HepG2 (cell line): ENCODE measurements around the gene SIRT5. TPM values are rescaled to one million over a fixed set of nuclear protein-coding genes. Genes with fewer than 3 reads are reported as not detected.

Experiments used
- ARNT ChIP-seq: fragments of 450-650 bp; IDR thresholded peaks from 2 replicates; pipeline ENCODE4 v1.6.1; 2017
- JUNB ChIP-seq: sonication (generic); formaldehyde crosslinking; IDR thresholded peaks from 2 replicates; pipeline ENCODE4 v1.8.0; 2022; ENCODE audit warnings: missing genetic modification reagents, mild to moderate bottlenecking, borderline replicate concordance
- KAT7 ChIP-seq: IDR thresholded peaks from 2 replicates; pipeline ENCODE4 v1.6.1; 2018; ENCODE audit warnings: borderline replicate concordance, missing compliant biosample characterization
- SMAD9 ChIP-seq: sonication (generic); formaldehyde crosslinking; IDR thresholded peaks from 2 replicates; pipeline ENCODE4 v1.5.1; 2020; ENCODE audit warnings: mild to moderate bottlenecking, missing genetic modification reagents
- ZMYM2 ChIP-seq: sonication (generic); formaldehyde crosslinking; IDR thresholded peaks from 2 replicates; pipeline ENCODE4 v1.8.0; 2022; ENCODE audit warnings: mild to moderate bottlenecking, missing genetic modification reagents
- ZNF20 ChIP-seq: sonication (generic); formaldehyde crosslinking; IDR thresholded peaks from 2 replicates; pipeline ENCODE4 v1.4.0; 2020; ENCODE audit warnings: mild to moderate bottlenecking, moderate library complexity, missing genetic modification reagents
- ZNF652 ChIP-seq: IDR thresholded peaks from 2 replicates; pipeline ENCODE4 v1.6.1; 2016; ENCODE audit warnings: low read depth, borderline replicate concordance
- polyA plus RNA-seq, 8 experiments: library from polyadenylated mRNA; depleted of rRNA in 3 of 8; stranded (reverse) in 7 of 8; unstranded in 1 of 8; fragments of >200 nt; fragmentation: Illumina TruSeq in 4 of 8; extraction: Trizol in 4 of 8; gene quantifications; 2 replicates each; pipeline versions ENCODE4 v1.2.1 to v1.2.3, GENCODE V29; 2011 to 2016; ENCODE audit warnings: low read depth in 4 of 8, missing spikeins in 1 of 8, mixed read lengths in 1 of 8; ENCODE audit not compliant: insufficient read depth in 1 of 8
- total RNA-seq, 5 experiments: library from RNA; depleted of rRNA; stranded (reverse); fragments of >200 nt; fragmentation: Illumina TruSeq; extraction: Trizol; gene quantifications; 2 replicates each; pipeline ENCODE4 v1.2.3, GENCODE V29; 2016; ENCODE audit warnings: low read depth in 1 of 5
- TF ChIP-seq, protein P1 (sequence below): sonication (generic); formaldehyde crosslinking; IDR thresholded peaks from 2 replicates; pipeline ENCODE4 v1.4.0; 2020; ENCODE audit warnings: missing genetic modification reagents, borderline replicate concordance
- TF ChIP-seq, protein P2 (sequence below): sonication (generic); formaldehyde crosslinking; IDR thresholded peaks from 2 replicates; pipeline ENCODE4 v1.4.0; 2020; ENCODE audit warnings: missing genetic modification reagents
- TF ChIP-seq, protein P3 (sequence below): sonication (generic); formaldehyde crosslinking; IDR thresholded peaks from 2 replicates; pipeline ENCODE4 v1.9.0; 2021; ENCODE audit warnings: missing genetic modification reagents, mild to moderate bottlenecking, borderline replicate concordance
- TF ChIP-seq, protein P4 (sequence below): sonication (generic); formaldehyde crosslinking; IDR thresholded peaks from 2 replicates; pipeline ENCODE4 v1.4.0; 2020; ENCODE audit warnings: mild to moderate bottlenecking, missing genetic modification reagents, borderline replicate concordance
- TF ChIP-seq, protein P5 (sequence below): sonication (generic); formaldehyde crosslinking; IDR thresholded peaks from 2 replicates; pipeline ENCODE4 v1.9.0; 2022; ENCODE audit warnings: missing genetic modification reagents, mild to moderate bottlenecking, borderline replicate concordance

SIRT5 gene
- total and polyA plus RNA-seq, 2 of the 13 experiments (the other 11 are each of a cell fraction or from before 2014, with no cell fraction given) = 14.1 to 16.6 TPM

DNA sequence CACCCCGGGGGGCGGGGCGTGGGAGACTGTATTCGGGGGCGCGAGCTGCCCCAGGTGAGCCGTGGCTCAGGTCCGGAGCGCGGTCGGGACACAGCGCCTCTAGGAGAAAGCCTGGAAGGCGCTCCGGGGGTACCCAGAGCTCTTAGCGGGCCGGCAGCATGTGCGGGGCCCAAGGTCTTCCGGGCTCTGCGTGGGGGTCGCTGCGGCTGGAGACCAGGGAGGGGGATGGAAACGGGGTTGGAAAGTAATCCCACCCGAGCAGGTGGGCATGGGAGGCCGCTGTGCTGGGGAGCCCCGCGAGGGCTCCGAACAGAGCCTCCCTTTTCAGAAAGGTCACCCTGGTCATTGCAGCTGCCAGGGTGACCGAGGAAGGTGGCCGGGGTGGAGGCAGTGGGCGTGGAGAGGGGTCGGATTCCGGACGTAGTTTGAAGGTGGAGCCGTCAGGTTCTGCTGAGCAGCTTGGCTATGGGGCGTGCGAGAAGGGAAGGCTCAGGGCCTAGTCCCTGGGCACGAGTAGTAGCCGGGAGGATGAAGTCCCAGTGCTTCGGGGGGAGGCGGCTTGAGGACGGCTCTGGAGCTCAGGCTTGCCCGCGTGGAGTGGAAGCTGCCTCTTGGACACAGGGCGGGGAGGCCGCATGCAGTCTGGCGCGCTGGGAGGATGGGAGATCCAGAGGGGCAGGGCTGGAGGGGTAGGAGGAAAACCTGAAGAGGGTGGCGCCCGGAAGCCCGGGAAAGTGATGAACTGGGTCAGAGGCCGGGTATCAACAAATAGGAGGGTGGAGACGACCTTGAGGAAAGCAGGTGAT is at the start of gene SIRT5 (continued):
- TF ChIP-seq ZMYM2 (peak; percentile 73), JUNB (CRISPR knock-in tag) (no peak), ZNF652 (CRISPR knock-in tag) (no peak), ZNF20 (CRISPR knock-in tag) (no peak), KAT7 (CRISPR knock-in tag) (peak; percentile 87; the same call in 1 of the 2 replicates), ARNT (no peak), SMAD9 (no peak)
- TF ChIP-seq, protein P1, sequence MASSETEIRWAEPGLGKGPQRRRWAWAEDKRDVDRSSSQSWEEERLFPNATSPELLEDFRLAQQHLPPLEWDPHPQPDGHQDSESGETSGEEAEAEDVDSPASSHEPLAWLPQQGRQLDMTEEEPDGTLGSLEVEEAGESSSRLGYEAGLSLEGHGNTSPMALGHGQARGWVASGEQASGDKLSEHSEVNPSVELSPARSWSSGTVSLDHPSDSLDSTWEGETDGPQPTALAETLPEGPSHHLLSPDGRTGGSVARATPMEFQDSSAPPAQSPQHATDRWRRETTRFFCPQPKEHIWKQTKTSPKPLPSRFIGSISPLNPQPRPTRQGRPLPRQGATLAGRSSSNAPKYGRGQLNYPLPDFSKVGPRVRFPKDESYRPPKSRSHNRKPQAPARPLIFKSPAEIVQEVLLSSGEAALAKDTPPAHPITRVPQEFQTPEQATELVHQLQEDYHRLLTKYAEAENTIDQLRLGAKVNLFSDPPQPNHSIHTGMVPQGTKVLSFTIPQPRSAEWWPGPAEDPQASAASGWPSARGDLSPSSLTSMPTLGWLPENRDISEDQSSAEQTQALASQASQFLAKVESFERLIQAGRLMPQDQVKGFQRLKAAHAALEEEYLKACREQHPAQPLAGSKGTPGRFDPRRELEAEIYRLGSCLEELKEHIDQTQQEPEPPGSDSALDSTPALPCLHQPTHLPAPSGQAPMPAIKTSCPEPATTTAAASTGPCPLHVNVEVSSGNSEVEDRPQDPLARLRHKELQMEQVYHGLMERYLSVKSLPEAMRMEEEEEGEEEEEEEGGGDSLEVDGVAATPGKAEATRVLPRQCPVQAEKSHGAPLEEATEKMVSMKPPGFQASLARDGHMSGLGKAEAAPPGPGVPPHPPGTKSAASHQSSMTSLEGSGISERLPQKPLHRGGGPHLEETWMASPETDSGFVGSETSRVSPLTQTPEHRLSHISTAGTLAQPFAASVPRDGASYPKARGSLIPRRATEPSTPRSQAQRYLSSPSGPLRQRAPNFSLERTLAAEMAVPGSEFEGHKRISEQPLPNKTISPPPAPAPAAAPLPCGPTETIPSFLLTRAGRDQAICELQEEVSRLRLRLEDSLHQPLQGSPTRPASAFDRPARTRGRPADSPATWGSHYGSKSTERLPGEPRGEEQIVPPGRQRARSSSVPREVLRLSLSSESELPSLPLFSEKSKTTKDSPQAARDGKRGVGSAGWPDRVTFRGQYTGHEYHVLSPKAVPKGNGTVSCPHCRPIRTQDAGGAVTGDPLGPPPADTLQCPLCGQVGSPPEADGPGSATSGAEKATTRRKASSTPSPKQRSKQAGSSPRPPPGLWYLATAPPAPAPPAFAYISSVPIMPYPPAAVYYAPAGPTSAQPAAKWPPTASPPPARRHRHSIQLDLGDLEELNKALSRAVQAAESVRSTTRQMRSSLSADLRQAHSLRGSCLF (CRISPR knock-in tag) = no peak
- TF ChIP-seq, protein P2, sequence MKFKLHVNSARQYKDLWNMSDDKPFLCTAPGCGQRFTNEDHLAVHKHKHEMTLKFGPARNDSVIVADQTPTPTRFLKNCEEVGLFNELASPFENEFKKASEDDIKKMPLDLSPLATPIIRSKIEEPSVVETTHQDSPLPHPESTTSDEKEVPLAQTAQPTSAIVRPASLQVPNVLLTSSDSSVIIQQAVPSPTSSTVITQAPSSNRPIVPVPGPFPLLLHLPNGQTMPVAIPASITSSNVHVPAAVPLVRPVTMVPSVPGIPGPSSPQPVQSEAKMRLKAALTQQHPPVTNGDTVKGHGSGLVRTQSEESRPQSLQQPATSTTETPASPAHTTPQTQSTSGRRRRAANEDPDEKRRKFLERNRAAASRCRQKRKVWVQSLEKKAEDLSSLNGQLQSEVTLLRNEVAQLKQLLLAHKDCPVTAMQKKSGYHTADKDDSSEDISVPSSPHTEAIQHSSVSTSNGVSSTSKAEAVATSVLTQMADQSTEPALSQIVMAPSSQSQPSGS (CRISPR knock-in tag) = 0 out of 2 replicates have a peak, but pooled peaks have one; percentile 45
- TF ChIP-seq, protein P3, sequence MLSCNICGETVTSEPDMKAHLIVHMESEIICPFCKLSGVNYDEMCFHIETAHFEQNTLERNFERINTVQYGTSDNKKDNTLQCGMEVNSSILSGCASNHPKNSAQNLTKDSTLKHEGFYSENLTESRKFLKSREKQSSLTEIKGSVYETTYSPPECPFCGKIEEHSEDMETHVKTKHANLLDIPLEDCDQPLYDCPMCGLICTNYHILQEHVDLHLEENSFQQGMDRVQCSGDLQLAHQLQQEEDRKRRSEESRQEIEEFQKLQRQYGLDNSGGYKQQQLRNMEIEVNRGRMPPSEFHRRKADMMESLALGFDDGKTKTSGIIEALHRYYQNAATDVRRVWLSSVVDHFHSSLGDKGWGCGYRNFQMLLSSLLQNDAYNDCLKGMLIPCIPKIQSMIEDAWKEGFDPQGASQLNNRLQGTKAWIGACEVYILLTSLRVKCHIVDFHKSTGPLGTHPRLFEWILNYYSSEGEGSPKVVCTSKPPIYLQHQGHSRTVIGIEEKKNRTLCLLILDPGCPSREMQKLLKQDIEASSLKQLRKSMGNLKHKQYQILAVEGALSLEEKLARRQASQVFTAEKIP (CRISPR knock-in tag) = no peak
- TF ChIP-seq, protein P4, sequence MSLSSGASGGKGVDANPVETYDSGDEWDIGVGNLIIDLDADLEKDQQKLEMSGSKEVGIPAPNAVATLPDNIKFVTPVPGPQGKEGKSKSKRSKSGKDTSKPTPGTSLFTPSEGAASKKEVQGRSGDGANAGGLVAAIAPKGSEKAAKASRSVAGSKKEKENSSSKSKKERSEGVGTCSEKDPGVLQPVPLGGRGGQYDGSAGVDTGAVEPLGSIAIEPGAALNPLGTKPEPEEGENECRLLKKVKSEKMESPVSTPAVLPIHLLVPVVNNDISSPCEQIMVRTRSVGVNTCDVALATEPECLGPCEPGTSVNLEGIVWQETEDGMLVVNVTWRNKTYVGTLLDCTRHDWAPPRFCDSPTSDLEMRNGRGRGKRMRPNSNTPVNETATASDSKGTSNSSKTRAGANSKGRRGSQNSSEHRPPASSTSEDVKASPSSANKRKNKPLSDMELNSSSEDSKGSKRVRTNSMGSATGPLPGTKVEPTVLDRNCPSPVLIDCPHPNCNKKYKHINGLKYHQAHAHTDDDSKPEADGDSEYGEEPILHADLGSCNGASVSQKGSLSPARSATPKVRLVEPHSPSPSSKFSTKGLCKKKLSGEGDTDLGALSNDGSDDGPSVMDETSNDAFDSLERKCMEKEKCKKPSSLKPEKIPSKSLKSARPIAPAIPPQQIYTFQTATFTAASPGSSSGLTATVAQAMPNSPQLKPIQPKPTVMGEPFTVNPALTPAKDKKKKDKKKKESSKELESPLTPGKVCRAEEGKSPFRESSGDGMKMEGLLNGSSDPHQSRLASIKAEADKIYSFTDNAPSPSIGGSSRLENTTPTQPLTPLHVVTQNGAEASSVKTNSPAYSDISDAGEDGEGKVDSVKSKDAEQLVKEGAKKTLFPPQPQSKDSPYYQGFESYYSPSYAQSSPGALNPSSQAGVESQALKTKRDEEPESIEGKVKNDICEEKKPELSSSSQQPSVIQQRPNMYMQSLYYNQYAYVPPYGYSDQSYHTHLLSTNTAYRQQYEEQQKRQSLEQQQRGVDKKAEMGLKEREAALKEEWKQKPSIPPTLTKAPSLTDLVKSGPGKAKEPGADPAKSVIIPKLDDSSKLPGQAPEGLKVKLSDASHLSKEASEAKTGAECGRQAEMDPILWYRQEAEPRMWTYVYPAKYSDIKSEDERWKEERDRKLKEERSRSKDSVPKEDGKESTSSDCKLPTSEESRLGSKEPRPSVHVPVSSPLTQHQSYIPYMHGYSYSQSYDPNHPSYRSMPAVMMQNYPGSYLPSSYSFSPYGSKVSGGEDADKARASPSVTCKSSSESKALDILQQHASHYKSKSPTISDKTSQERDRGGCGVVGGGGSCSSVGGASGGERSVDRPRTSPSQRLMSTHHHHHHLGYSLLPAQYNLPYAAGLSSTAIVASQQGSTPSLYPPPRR (CRISPR knock-in tag) = peak; percentile 62; the same call in 1 of the 2 replicates
- TF ChIP-seq, protein P5, sequence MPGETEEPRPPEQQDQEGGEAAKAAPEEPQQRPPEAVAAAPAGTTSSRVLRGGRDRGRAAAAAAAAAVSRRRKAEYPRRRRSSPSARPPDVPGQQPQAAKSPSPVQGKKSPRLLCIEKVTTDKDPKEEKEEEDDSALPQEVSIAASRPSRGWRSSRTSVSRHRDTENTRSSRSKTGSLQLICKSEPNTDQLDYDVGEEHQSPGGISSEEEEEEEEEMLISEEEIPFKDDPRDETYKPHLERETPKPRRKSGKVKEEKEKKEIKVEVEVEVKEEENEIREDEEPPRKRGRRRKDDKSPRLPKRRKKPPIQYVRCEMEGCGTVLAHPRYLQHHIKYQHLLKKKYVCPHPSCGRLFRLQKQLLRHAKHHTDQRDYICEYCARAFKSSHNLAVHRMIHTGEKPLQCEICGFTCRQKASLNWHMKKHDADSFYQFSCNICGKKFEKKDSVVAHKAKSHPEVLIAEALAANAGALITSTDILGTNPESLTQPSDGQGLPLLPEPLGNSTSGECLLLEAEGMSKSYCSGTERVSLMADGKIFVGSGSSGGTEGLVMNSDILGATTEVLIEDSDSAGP (CRISPR knock-in tag) = peak; percentile 91
